Lower leg skin (tissue), 3 donors: Measurements from ENCODE around the gene DRGX.

Experiments used
- POLR2A ChIP-seq, 2 donors: fragments of 450-650 bp; IDR thresholded peaks; one replicate each; pipeline ENCODE4 v1.6.1; 2016 to 2017; ENCODE audit warnings: antibody characterized with exemption in 2 of 2, mild to moderate bottlenecking in 1 of 2, moderate library complexity in 1 of 2
- TF ChIP-seq, protein P1 (sequence below), 3 donors: fragments of 450-650 bp; IDR thresholded peaks; one replicate each; pipeline ENCODE4 v1.5.1; 2016; ENCODE audit warnings: antibody characterized with exemption in 3 of 3, mild to moderate bottlenecking in 3 of 3, moderate library complexity in 2 of 3

DNA sequence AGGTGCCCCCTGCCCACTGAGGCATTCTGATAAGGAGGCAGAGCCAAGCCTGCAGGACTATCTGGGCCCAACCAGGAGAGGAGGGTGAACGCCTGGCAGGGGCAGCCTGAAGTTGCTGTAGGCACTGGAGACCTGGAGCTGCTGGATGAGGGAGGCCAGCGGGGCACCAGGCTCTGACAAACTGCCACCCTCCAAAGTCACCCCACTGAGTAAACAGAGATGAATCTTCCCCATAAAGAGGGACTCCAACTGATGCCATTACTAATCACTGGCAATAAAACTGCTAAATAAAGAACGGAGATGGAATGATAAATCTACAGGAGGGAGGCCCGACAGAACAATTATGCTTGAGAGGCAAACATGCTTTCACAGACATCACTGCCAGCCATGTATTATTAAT, 44.2 kb downstream of the DRGX start:
- TF ChIP-seq, protein P1, sequence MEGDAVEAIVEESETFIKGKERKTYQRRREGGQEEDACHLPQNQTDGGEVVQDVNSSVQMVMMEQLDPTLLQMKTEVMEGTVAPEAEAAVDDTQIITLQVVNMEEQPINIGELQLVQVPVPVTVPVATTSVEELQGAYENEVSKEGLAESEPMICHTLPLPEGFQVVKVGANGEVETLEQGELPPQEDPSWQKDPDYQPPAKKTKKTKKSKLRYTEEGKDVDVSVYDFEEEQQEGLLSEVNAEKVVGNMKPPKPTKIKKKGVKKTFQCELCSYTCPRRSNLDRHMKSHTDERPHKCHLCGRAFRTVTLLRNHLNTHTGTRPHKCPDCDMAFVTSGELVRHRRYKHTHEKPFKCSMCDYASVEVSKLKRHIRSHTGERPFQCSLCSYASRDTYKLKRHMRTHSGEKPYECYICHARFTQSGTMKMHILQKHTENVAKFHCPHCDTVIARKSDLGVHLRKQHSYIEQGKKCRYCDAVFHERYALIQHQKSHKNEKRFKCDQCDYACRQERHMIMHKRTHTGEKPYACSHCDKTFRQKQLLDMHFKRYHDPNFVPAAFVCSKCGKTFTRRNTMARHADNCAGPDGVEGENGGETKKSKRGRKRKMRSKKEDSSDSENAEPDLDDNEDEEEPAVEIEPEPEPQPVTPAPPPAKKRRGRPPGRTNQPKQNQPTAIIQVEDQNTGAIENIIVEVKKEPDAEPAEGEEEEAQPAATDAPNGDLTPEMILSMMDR (IDR thresholded peaks at IDR 0.05): no peak
- no peak for TF ChIP-seq POLR2A (IDR thresholded peaks at IDR 0.05)
